Panc1 (cell line): ENCODE results near the gene NOVA2.

Source experiments
- POLR2AphosphoS5 ChIP-seq: IDR thresholded peaks from 2 replicates; pipeline ENCODE4 v1.6.1; 2012; ENCODE audit warnings: mild to moderate bottlenecking, low read depth, low read length, moderate library complexity
- TF ChIP-seq, protein P1 (sequence below): fragments of 450-650 bp; IDR thresholded peaks from 2 replicates; pipeline ENCODE4 v1.5.1; 2017; ENCODE audit warnings: mild to moderate bottlenecking
- TF ChIP-seq, protein P2 (sequence below), 2 experiments: IDR thresholded peaks; 2 replicates each; pipeline ENCODE4 v1.6.1; 2011 to 2012; ENCODE audit warnings: low read depth in 2 of 2, control low read depth in 1 of 2, low read length in 1 of 2, mild to moderate bottlenecking in 1 of 2, moderate library complexity in 1 of 2; ENCODE audit not compliant: insufficient read depth in 1 of 2

DNA sequence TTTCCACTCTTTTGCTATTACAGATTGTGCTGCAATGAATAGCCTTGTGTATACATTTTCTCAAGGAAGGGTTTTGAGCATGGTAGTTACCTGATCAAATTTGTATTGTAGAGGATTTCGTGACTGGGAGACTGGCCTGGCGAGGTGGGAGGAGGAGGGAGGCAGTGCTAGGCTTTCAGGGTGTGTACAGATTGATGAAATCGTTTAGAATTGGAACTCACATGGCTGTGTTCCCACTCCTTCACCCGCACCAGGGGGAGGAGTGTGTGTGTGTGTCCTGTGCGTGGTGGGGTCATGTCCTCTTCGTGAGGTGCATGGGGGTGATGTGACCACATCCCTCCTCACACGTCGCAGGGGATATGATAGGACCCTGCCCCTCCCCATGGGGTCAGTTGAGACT is 40.9 kb upstream of the NOVA2 start:
- TF ChIP-seq, protein P1, sequence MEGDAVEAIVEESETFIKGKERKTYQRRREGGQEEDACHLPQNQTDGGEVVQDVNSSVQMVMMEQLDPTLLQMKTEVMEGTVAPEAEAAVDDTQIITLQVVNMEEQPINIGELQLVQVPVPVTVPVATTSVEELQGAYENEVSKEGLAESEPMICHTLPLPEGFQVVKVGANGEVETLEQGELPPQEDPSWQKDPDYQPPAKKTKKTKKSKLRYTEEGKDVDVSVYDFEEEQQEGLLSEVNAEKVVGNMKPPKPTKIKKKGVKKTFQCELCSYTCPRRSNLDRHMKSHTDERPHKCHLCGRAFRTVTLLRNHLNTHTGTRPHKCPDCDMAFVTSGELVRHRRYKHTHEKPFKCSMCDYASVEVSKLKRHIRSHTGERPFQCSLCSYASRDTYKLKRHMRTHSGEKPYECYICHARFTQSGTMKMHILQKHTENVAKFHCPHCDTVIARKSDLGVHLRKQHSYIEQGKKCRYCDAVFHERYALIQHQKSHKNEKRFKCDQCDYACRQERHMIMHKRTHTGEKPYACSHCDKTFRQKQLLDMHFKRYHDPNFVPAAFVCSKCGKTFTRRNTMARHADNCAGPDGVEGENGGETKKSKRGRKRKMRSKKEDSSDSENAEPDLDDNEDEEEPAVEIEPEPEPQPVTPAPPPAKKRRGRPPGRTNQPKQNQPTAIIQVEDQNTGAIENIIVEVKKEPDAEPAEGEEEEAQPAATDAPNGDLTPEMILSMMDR: no peak
- TF ChIP-seq POLR2AphosphoS5: no peak
- TF ChIP-seq, protein P2, sequence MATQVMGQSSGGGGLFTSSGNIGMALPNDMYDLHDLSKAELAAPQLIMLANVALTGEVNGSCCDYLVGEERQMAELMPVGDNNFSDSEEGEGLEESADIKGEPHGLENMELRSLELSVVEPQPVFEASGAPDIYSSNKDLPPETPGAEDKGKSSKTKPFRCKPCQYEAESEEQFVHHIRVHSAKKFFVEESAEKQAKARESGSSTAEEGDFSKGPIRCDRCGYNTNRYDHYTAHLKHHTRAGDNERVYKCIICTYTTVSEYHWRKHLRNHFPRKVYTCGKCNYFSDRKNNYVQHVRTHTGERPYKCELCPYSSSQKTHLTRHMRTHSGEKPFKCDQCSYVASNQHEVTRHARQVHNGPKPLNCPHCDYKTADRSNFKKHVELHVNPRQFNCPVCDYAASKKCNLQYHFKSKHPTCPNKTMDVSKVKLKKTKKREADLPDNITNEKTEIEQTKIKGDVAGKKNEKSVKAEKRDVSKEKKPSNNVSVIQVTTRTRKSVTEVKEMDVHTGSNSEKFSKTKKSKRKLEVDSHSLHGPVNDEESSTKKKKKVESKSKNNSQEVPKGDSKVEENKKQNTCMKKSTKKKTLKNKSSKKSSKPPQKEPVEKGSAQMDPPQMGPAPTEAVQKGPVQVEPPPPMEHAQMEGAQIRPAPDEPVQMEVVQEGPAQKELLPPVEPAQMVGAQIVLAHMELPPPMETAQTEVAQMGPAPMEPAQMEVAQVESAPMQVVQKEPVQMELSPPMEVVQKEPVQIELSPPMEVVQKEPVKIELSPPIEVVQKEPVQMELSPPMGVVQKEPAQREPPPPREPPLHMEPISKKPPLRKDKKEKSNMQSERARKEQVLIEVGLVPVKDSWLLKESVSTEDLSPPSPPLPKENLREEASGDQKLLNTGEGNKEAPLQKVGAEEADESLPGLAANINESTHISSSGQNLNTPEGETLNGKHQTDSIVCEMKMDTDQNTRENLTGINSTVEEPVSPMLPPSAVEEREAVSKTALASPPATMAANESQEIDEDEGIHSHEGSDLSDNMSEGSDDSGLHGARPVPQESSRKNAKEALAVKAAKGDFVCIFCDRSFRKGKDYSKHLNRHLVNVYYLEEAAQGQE (IDR thresholded peaks at IDR 0.05; ENCODE audit: insufficient read depth in 1 of 2, low read depth in 2 of 2, low read length in 1 of 2): no peak
